ENCODE results near the gene NAT14.
A peak's percentile ranks its signal among the peaks of the same experiment; 100 is the strongest.
"Not testable (repeated sequence)": the region's sequence is repeated elsewhere in the genome, so short reads cannot be mapped to it uniquely, and the experiment has no call there.

NAT14 gene

DNA sequence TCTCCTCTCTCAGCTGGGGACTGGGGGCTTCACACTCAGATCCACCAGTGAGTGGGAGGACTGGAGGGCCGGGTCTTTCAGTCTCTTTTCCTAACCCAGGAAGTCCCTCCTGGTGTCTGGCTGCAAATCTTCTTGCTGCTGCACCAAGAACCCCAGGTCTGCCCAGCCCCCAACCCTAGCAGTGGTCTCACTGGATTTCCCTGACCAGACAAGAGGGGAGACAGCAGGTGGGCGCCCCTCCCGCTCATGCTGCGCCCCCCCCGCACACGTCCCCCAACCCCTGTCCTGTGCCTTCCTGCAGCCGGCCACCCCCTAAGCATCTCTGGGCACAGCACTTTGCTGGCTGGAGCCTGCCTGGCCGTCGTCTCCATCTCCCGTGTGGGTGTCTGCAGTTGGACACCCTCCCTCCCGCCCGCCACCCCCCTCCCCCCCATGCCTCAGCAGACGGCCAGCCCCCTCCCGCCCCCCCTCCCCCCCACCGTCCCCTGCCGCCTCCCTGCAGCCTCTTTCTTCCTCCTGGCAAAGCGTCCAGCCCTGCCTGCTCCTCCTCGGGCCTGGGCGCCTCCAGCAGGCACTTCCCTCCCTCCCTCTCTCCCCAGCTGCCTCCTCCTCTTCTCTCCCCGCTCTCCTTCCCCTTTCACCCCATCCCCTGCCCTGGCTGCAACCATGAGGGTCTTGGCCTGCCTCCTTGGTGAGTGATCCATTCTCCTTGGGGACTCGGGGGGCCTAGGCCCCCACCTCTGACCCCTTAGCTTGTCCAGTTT lies 3.1 kb downstream of the NAT14 start, which contains the start of gene SSC5D:
Gene SSC5D, plus strand, starts transcription at position 513 of the 764 bp plus-strand sequence. Its CDS starts 154 bp downstream, at position 667.
- no peak for DNase-seq

DNA sequence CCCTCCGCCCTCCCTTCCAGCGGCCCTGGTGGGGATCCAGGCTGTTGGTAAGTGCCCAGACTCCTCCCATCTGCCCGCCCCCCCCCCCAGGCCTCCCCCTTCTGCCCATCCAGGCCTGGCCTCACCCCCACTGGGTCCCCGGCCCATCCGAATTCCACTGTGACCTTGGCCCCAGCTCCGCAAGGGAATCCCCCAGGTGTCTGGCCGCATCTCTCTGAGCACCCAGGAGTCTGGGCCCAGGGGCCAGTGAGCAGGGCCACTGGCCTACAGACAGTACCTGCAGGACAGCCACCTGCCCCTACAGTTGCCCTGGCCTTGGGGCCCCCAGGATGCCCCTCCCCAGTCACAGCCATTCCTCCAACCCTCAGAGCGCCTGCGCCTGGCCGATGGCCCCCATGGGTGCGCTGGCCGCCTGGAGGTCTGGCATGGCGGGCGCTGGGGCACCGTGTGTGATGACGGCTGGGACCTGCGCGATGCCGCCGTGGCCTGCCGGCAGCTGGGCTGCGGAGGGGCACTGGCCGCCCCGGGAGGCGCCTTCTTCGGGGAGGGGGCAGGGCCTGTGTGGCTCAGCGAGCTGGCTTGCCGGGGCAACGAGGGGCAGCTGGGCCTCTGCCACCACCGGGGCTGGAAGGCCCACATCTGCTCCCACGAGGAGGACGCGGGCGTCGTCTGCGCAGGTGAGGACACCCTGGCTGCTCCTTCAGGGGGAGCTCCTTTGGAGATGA lies 4.2 kb downstream of the NAT14 start:
- no peak for DNase-seq

DNA sequence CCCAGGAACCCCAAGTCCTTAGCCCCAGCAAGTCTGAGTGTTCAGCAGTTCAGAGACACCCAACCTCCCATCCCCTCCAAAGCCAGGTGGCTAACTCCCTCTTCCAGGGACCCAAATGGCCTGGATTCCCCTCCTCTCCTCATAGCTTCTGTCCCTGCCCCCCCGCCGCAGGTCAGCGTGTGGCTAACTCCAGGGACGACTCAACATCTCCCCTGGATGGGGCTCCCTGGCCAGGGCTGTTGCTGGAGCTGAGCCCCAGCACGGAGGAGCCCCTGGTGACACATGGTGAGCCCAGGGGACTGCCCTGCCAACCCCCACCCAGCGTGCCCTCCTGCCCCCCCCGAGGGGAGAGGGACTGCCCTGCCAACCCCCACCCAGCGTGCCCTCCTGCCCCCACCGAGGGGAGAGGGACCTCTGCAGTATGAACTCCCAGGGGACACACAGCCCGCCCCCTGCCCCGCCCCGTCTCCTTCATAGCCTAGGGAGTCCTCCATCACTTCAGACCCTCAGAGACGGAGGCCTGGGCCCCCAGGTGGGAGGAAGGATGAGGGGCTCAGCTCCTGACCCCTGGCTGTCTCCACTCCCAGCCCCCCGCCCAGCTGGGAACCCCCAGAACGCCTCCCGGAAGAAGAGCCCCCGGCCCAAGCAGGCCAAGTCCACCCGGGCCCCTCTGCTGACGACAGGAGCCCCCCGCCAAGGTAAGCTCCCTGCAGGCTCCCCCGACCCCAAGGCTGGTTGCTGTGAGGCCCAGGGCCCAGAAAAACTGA lies 4.9 kb downstream of the NAT14 start:
- DNase-seq, result no peak

DNA sequence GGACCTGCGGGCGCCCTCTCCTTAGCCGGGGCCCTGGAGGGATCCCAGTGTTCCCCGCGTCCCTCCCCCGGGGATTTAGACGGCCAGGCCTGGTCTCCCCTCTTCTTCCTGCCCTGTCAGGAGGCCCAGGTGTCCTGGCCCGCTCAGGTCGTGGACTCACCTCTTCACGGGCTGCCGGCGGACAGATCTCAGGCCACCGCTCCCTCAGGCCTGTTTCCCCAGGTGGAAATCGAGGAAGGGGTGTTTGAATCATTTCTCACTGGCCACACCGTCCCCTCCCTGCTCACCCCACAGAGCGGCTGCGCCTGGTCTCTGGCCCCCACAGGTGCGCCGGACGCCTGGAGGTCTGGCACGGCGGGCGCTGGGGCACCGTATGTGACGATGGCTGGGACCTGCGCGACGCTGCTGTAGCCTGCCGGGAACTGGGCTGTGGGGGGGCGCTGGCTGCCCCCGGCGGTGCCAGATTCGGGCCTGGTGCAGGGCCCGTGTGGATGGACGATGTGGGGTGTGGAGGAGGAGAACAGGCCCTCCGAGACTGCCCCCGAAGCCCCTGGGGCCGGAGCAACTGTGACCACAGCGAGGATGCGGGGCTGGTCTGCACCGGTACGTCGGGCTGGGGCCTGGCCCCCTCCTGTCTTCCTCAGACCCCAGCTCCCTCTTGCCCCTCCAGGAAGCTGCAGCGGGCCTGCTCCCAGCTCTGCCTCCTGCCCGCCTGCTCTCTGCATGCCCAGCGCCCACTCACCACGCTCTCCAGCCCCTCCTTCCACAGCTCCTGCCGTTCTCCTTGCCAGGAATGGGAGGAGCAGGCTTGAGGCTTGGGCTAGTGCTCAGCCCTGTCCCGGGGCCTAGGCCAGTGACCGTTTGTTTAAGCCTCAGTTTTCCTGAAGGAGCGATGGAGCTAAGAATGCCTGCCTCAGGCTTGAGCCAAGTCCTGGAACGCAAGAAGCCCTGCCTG lies 5.8 kb downstream of the NAT14 start:
- no peak for DNase-seq

DNA sequence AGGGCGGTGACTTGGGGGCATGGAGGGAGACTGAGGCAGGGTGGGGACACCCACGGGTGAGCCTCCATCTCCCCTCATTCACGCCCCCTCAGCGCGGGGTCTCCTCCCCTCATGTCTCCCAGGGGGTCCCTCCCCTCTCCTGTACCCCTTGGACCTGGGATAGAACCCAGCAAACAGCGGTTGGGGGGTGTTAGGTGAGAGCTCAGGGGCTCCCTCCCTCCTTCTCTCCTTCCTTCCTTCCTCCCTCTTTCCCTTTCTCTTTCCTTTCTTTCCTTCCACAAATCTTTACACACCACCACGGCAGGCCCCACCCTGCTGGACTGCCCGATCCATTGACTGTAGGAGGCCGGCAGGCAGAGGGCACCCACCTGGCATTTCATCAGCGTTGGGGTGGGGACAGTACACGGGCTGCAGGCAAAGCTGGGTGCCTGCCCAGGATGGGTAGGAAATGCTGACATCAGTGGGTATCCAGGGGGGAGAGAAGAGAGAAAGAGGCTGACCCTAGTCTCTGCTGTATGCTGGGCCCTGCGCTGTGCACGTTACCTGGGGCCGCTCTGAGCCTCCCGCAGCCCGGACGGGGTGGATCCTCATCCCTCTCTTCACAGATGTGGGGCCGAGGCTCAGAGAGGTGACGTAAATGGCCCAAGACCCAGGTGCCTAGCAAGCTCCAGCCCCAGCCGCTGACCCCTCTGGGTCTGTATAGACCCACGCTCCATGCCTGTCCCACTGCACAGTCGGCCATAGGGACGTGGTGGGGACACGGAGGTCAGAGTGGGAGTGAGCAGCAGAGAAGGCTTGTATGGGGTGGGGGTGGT lies 6.8 kb downstream of the NAT14 start:
- no peak for DNase-seq

DNA sequence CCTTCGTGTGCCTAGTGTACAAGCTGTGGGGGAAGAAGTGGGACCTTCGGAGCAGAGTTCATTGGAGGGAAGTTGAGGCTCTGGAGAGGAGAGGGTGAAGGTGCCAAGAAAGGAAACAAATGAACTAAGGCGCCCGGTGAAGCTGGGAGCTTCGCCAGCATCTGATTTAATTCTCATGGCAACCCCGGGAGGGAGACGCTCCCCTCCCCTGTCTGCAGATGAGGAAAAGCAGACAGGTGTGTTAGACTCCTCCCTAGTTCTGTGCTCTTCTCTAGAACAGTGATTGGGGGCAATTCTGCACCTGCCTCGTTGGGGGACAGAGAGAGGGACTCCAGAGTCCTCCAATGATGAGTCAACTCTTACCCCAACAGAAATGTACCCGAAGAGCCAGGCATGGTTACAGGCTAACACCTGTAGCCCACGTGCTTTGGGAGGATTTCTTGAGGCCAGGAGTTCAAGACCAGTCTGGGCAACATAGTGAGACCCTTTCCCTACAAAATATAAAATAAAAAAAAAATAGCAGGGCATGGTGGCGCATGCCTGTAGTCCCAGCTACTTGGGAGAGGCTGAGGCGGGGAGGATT lies 7.5 kb downstream of the NAT14 start:
- no peak for DNase-seq

DNA sequence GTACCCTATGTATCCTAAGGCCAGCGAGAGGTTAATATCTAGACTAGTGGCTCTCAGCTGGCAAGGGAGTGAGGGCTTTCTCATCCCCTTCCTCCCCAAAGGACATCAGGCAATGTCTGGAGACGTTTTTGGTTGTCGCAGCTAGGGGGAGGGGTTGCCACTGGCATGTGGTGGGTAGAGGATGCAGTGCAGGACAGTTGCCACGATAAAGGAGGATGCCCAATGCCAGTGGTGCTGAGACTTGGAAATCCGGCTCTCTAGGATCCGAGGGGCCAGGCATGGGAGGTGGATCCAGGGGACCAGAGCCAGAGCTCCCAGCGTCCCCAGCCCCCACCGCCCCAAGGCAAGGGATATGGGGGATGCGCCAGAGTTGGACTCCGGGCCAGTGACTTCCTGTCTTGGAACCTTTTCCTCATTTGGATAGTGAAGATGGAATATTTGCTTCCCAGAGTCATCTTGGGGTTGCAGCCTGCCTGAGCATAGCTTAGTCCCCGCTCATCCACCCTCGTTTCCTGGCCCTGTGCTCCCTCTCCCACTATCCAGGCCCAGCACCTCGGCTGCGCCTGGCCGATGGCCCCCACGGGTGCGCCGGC lies 8.2 kb downstream of the NAT14 start:
- no peak for DNase-seq

DNA sequence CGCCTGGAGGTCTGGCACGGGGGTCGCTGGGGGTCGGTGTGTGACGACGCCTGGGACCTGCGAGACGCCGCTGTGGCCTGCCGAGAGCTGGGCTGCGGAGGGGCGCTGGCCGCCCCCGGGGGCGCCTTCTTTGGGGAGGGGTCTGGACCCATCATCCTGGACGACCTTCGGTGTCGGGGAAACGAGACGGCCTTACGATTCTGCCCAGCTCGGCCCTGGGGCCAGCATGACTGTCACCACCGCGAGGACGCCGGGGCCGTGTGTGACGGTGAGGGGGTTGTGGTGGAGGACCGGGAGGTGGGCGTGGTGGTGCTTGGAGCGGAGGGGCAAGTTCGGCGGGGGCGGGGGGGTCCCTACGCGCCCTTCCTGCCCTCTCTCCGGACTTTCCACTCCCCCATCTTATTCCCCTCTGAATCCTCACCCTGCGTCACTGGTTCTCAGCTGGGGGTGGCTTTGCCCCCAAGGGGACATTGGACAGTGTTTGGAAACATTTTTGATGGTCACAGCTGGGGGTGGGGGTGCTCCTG lies 8.7 kb downstream of the NAT14 start:
- no peak for DNase-seq

DNA sequence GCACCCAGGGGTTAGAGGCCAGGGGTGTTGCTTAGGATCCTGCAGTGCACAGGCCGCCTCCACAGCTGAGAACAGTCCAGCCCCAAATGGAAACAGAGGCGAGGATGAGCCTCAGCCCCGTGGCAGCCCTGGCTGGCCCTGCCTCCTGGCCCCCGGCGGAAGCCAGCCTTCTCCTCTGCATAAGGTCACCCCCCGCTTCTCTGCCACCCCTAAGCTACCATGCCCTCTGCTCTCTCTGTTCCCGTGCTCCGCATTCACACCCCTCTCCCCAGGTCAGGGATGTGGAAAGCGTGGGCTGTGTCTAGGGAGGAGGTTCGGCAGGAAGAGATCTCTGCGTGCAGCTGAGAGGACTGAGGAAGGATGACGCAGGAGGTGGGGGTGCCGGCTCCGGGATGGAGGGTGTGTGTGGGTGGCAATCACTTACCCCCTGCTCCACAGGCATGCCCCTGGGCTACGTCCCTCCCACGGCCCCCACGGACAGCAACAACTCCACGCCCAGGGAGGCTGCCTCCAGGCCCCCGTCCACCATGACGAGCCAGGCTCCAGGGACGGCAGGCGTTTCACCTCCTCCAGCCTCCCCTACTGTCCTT lies 9.3 kb downstream of the NAT14 start:
- no peak for DNase-seq

DNA sequence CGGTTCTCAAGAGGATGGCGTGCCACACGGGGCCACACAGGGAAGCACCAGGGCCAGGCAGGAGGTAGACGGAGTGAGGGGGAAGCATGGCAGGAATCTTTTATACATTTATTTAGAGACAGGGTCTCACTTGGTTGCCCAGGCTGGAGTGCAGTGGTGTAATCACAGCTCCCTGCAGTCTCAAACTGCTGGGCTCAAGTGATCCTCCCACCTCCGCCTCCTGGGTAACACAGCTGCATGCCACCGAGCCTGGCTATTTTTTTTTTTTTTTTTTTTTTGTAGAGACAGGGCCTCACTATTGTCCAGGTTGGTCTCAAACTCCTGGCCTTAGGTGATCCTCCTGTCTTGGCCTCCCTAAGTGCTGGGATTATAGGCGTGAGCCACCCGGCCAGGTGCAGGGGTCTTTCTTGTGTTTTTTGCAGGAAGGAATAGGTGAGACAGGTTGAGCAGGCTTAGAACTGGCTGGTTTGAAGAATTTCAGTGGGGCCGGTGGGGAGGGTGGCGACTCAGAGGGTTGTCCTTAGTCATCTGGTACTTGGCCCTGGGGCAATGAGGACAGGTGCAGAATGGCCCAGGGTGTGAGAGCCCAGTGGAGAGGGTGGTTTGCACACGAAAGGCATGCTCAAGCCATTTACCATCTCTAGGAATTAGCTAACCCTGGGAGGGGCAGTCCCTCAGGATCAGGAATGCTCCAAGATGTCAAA lies 10.8 kb downstream of the NAT14 start:
- no peak for DNase-seq

DNA sequence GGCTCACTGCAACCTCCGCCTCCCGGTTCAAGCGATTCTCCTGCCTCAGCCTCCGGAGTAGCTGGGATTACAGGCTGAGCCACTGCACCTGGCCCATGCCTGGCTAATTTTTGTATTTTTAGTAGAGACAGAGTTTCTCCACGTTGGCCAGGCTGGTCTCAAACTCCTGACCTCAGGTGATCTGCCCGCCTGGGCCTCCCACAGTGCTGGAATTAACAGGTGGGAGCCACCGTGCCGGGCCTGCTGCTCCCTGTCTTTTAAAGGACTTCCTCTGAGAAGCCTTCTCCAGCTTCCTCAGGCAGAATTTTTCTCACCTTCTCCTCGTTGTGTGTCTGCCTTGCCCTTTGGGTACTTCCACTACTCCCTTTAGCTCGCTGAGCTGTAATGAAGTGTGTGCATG lies 11.8 kb downstream of the NAT14 start:
- not testable (repeated sequence) for DNase-seq

DNA sequence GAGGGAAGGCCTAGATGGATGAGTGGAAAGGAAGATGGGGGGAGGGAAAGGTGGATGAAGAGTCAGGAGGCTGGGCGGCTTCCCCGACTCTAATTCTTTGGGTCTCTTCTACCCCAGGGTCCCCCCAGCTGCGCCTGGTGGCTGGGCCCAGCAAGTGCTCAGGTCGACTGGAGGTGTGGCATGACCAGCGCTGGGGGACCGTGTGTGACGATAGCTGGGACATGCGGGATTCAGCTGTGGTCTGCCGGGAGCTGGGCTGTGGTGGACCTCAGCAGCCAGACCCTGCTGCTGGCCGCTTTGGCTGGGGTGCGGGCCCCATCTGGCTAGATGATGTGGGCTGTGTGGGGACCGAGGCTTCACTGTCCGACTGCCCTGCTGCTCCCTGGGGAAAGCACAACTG lies 12.8 kb downstream of the NAT14 start:
- DNase-seq, result no peak

DNA sequence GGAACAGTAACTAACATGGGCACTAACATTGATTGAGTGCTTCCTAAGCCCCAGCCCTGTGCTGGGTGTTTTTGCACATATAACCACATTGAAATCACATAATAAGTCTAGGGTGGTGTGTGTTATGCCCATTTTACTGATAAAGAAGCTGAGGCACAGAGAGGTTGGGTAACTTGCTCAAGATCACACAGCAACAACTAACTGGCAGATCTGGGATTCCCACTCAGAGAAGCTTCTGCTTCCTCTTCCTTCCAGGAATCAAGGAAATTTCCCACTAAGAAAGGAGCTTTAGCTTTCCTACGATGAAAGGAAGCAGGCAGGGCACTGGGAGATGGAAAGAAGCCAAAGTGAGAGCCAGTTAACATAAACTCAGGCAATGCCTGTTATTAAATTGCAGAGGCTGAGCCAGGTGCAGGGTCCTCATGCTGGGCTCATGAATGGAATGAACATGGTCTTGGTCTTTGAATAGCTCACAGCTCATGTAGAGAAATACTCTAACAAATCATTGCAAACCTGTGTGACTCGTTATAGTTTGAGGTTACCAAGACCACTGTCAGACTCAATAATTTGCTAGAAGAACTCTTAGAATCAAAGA lies 13.4 kb downstream of the NAT14 start:
- no peak for DNase-seq

DNA sequence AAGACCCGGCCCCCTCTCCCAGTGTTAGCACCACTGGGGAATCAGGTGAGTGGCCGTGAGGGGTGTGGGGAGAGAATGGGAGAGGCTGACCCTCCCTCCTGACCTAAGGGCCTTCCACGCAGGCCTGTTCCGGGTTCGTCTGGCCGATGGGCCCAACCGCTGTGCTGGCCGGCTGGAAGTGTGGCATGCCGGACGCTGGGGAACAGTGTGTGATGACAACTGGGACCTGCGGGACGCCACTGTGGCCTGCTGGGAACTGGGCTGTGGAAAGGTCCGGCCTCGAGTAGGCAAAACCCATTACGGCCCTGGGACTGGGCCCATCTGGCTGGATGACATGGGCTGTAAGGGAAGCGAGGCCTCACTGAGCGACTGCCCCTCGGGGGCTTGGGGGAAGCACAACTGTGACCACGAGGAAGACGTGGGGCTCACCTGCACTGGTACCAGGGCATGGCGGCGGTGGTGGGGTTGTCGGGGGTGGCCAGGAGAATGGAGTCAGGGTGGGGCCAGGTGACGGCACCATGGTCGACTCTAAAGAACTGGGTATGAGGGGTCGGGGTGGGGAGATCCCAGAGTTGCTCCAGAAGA lies 15.5 kb downstream of the NAT14 start:
- DNase-seq, result no peak

DNA sequence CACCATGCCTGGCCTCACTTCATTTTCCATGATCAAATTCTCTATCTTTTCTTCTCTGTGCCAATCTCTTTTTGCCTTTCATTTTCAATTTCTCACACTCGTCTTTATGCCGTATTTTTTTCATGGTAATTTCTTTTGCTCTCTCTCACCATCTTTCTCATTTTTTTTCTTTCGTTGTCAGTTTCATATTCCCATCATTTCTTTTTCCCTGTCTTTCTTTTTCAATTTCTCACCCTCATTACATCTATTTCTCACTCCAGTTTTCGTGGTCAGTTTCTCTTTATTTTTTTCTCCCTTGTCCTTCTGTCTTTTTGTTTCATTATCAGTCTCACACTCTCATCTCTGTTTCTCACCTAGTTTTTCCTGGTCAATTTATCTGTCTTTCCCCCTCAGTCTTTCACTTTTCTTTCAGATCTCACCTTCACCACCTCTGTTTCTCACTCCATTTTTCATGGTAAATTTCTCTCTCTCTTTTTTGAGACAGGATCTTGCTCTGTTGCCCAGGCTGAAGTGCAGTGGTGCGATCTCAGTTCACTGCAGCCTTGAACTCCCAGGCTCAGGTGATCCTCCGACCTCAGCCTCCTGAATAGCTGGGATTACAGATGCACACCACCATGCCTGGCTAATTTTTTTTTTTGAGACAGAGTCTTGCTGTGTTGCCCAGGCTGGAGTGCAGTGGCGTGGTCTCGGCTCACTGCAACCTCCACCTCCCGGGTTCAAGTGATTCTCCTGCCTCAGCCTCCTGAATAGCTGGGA lies 17.4 kb downstream of the NAT14 start:
- DNase-seq, result no peak

DNA sequence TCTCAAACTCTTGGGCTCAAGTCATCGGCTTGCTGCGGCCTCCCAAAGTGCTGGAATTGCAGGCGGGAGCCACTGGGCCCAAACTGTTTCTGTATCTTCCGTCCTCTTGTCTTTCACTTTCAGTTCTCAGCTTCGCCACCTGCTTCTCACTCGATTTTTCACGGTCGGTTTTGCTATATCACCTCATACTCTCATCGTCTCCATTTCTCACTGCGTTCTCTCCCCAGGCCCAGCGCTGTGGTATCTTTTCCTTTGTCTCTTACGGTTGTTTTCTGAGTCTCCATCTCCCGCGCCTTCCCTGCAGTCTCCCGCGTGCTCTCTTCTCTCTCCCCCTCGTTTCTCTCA lies 18.1 kb downstream of the NAT14 start:
- no peak for DNase-seq

DNA sequence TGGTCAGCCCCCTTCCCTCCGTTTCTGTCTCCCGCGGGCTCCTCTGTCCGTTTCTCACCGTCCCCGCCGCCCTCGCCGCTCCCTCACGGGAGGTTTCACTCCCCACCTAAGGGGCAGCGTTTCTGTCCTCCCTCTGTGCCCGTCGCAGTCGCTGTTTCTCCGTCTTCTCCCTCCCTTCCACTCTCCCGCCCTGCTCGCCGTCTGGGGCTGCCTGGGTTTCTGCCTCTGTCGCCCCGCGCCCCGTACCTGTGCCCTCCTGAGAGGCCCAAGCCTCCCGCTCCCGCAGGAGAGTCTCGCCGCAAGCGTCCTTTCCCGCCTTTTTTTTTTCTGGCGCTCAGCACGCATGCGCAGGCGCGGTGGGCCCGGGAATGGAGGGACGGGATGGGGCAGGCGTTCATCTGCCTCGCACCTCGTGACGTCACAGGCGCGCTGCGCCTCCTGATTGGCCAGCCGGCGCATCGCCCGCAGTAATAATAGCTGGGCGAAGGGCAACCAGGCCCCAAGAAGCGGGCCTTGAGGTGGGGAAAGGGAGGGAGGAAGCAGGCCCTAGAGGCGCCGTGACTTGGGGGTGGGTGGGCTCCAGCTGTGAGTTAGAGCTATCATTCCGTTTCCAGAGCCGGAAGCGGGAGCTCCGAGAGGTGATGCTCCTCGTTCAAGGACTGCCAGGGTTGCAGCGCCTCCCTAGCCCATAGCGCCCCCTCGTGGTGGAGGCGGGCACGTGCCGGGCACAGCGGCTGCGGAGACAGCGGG lies 18.7 kb downstream of the NAT14 start:
- DNase-seq, result peak; percentile 94

Data from stimulated activated CD4-positive, alpha-beta T cell treated with anti-CD3 and anti-CD28 coated beads, Interleukin-4, amount 100 ng/mL, for 1 hour (primary cell).